C4-2B (cell line): ENCODE data around the gene LMF1.

Experiments
- H3K27ac ChIP-seq: fragments of 450-650 bp; 2 replicates; pipeline ENCODE4 v1.5.1; 2017
- ZFX ChIP-seq: fragments of 450-650 bp; IDR thresholded peaks from 2 replicates; pipeline ENCODE4 v1.6.1; 2017
- TF ChIP-seq, protein P1 (sequence below): fragments of 450-650 bp; conservative IDR thresholded peaks from 2 replicates; pipeline ENCODE4 v1.5.1; 2017; ENCODE audit warnings: mild to moderate bottlenecking

The LMF1 gene

DNA sequence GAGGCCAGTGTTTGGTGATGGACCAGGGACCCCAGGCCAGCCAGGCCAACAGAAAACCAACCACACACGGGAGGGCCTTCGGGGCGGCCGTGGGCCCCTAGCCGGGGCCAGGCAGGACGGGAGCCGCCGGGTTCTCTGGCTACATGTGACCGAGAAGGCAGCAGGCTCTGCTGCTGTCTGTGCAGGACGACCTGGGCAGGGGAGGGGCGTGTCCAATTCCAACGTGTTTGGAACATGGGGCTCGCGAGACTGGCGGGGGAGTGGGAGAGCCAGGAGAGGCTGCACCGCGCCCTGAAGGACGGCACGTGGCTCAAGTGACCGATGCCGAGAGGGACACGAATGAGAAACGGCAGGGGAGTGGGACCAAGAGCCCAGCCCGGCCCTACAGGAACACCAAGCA lies 75.4 kb downstream of the LMF1 start:
- TF ChIP-seq, protein P1, sequence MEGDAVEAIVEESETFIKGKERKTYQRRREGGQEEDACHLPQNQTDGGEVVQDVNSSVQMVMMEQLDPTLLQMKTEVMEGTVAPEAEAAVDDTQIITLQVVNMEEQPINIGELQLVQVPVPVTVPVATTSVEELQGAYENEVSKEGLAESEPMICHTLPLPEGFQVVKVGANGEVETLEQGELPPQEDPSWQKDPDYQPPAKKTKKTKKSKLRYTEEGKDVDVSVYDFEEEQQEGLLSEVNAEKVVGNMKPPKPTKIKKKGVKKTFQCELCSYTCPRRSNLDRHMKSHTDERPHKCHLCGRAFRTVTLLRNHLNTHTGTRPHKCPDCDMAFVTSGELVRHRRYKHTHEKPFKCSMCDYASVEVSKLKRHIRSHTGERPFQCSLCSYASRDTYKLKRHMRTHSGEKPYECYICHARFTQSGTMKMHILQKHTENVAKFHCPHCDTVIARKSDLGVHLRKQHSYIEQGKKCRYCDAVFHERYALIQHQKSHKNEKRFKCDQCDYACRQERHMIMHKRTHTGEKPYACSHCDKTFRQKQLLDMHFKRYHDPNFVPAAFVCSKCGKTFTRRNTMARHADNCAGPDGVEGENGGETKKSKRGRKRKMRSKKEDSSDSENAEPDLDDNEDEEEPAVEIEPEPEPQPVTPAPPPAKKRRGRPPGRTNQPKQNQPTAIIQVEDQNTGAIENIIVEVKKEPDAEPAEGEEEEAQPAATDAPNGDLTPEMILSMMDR = no peak
- TF ChIP-seq ZFX = no peak
- no peak overlapping the region for H3K27ac ChIP-seq

DNA sequence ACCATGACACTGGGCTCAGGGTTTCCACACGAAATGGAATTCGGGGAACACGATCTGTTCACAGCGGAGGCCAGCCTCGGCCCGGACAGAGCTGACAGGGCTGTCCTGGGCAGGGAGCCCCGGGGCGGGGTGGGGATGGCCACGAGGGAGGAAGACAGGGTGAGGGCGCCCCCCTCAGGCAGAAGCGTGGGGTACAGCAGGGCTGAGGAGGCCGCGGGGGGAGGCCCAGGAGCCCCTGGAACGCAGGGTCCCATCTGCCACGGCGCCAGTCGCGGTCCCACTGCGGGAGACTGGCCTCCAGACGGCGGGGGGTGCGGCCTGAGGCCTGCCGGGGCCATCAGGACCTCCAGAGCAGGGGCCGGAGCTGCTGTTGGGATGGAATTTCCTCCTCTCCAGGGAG lies 75.9 kb downstream of the LMF1 start:
- H3K27ac ChIP-seq = no peak overlapping the region
- TF ChIP-seq, protein P1 = no peak; the same call in 1 of the 2 replicates
- TF ChIP-seq ZFX = no peak

DNA sequence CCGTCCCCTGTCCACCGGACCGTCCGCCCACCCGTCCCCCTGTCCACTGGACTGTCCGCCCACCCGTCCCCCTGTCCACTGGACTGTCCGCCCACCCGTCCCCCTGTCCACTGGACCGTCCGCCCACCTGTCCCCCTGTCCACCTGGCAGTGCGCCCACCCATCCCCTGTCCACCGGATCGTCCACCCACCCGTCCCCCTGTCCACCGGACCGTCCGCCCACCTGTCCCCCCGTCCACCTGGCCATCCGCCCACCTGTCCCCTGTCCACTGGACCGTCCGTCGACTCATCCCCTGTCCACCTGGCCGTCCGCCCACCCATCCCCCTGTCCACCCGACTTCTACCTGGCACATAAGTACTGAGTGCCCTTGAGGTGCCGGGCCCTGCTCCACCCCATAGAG lies 76.6 kb downstream of the LMF1 start:
- TF ChIP-seq, protein P1 = no peak
- TF ChIP-seq ZFX = no peak
- no peak overlapping the region for H3K27ac ChIP-seq

DNA sequence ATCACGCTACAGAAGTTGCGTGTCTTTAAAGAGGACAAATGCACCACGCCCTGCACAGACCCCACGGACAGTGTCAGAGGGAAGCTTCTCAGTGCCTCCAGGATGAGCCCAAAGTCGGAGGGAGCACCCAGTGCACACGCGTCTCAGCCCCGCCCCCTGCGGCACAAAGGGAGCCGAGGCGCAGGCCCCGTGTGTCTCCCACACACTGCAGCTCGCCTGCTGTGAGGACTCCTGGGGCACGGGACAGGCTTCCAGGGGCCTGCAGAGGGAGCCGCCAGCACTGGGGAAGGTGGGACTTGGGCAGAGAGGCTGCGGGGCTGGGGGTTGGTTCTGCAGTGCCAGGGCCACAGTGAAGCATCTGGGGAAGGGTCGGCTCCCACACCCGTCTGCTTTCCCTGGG lies 77.4 kb downstream of the LMF1 start:
- no peak overlapping the region for H3K27ac ChIP-seq
- TF ChIP-seq, protein P1 = no peak
- TF ChIP-seq ZFX = no peak

DNA sequence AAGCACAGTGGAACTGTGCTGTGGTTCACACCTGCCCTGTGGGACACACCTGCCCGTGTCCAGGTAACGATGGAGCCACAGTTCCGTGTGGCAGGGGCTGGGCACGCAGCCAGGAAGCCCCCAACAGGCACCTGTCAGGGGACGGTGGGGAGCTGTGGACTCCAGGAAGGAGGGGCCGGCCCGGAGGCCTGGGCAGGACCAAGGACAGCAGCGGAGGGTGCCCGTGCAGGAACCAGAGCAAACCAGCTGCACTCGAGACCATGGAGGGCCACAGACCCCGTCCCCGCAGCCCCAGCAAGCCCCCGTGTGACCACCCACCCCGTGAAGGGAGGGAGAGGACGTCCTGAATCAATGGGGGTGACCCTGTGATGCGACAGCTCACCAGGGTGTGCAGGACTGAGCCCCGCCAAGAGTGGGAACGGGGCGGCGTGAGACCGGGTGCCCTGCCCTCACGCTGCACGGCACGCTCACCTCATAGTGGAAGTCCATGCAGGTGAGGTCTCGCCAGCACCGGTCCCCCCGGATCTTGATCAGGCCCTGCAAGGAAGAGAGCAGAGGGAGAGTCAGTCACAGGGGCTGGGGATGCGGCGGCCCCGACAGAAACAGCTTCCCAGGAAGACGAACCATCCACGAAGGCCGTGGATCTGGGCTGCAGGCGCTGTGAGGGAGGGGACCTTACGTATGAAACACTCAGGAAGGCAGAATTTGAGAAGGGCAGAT lies 78.1 kb downstream of the LMF1 start:
- H3K27ac ChIP-seq = no peak overlapping the region
- TF ChIP-seq ZFX = no peak
- TF ChIP-seq, protein P1 = no peak

DNA sequence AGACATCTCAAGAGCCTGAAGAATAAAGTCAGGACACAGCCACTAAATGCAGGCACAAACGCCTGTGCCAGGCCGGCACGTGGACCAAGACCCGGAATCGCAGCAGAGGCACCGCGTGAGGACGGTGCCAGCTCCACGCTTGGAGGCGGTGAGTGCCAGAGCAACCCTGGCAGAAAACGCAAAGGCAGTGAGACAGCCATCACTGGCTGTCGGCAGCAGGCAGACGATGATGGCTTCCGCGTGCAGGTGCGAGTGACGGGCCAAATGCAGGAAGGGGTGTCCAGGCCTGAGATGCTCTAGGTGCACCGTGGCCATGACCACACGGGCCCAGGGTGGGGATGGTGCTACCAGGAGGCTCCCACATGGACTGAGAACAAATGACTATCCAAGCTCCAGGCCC lies 78.8 kb downstream of the LMF1 start:
- TF ChIP-seq, protein P1 = no peak
- no peak for TF ChIP-seq ZFX

DNA sequence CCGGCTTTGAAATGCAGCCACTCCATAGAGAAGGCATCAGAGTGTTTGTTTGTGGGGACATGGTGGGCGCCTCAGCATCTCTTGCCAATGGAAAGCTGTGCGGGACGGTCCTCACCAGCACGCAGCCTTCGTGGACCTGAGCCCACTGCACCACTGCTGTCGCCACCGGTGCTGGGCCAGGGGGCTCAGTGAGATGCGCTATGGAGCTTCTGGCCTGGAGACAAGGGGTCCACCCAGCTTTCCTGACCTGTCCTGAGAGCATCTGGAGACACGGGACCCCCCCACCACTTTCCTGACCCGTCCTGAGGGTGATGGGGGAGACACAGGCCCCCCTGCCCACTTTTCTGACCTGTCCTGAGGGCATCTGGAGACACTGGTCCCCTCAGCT lies 79.4 kb downstream of the LMF1 start:
- TF ChIP-seq, protein P1 = no peak
- no peak for TF ChIP-seq ZFX
- H3K27ac ChIP-seq = no peak overlapping the region

More for the DNA sequence above, 78.8 kb downstream of the LMF1 start:
- H3K27ac ChIP-seq = no peak overlapping the region
